ENCODE results near the gene TSKU.
A peak's percentile ranks its signal among the peaks of the same experiment; 100 is the strongest.

DNA sequence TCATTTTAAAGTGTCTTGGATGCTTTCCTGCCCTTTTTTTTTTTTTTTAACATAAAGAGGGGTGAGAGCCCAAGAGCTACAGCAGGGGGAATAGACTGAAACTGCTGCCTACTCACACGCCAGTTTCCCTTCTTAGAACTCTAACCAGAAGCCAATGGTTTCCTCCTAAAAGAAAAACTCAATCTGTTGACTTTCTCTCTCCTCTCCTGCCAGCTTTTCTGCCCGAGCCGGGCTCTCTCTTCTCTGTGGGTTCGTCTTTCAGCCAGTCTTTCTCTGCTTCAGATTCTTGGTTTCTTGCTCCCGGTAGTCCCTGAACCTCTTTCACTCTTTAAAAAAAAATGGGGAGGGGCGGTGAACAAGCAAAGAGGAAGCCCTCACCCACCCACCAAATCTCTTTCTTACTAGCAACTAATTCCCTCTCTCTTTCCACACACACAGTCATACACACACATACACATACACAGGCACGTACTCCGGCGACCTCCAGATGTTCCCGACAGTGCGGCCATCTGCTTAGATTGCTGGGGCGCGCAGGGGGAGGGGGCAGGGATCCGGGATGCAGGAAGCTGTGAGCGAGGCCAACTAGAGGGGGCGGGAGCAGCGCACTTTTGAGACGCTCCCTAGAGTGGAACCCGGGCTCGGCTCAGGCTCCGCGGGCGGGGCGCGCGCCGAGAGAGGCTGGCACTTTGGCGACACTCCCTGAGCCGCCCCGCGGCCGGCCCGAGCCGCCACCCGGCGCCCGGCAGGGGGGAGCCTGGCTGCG lies 444 bp upstream of the TSKU start:
- TF ChIP-seq, protein P1, sequence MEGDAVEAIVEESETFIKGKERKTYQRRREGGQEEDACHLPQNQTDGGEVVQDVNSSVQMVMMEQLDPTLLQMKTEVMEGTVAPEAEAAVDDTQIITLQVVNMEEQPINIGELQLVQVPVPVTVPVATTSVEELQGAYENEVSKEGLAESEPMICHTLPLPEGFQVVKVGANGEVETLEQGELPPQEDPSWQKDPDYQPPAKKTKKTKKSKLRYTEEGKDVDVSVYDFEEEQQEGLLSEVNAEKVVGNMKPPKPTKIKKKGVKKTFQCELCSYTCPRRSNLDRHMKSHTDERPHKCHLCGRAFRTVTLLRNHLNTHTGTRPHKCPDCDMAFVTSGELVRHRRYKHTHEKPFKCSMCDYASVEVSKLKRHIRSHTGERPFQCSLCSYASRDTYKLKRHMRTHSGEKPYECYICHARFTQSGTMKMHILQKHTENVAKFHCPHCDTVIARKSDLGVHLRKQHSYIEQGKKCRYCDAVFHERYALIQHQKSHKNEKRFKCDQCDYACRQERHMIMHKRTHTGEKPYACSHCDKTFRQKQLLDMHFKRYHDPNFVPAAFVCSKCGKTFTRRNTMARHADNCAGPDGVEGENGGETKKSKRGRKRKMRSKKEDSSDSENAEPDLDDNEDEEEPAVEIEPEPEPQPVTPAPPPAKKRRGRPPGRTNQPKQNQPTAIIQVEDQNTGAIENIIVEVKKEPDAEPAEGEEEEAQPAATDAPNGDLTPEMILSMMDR (IDR thresholded peaks at IDR 0.05), result peak in 2 of 6 experiments; percentile 11 to 14
- peak in 1 of 2 donors; percentile 56 for TF ChIP-seq POLR2A (IDR thresholded peaks at IDR 0.05)

Data from Peyer's patch (tissue), 4 donors.